HepG2 (cell line): ENCODE data around the gene CDH1. TPM values are rescaled to one million over a fixed set of nuclear protein-coding genes. Genes with fewer than 3 reads are reported as not detected.

Experiments used
- ATF5 ChIP-seq: sonication (generic); formaldehyde crosslinking; IDR thresholded peaks from 2 replicates; pipeline ENCODE4 v1.4.0; 2020; ENCODE audit warnings: mild to moderate bottlenecking, low read depth, missing genetic modification reagents
- BCLAF1 ChIP-seq: fragments of 450-650 bp; IDR thresholded peaks from 2 replicates; pipeline ENCODE4 v1.6.1; 2017; ENCODE audit warnings: mild to moderate bottlenecking
- CREM ChIP-seq, 2 experiments: sonication (generic) in 1 of 2; formaldehyde crosslinking in 1 of 2; IDR thresholded peaks; 2 replicates each; pipeline versions ENCODE4 v1.4.0 to v1.6.1; 2016 to 2020; ENCODE audit warnings: antibody characterized with exemption in 1 of 2, mild to moderate bottlenecking in 1 of 2, missing genetic modification reagents in 1 of 2
- FOXM1 ChIP-seq: sonication (generic); formaldehyde crosslinking; IDR thresholded peaks from 2 replicates; pipeline ENCODE4 v1.5.0; 2020; ENCODE audit warnings: missing genetic modification reagents
- HNRNPUL1 ChIP-seq: fragments of 200-400 bp; formaldehyde crosslinking; IDR thresholded peaks from 2 replicates; pipeline ENCODE4 v1.6.1; 2017; ENCODE audit warnings: low read depth, mild to moderate bottlenecking, low read length, moderate library complexity
- IKZF5 ChIP-seq: IDR thresholded peaks from 2 replicates; pipeline ENCODE4 v1.6.1; 2018; ENCODE audit warnings: missing genetic modification reagents, mild to moderate bottlenecking, missing compliant biosample characterization
- LCORL ChIP-seq, 2 experiments: fragments of 450-650 bp in 1 of 2; sonication (generic) in 1 of 2; formaldehyde crosslinking in 1 of 2; IDR thresholded peaks; 2 replicates each; pipeline versions ENCODE4 v1.5.0 to v1.6.1; 2017 to 2020; ENCODE audit warnings: antibody characterized with exemption in 1 of 2, missing genetic modification reagents in 1 of 2
- MBNL3 ChIP-seq: fragments of 250-450 bp; sonication (Bioruptor Pico); conservative IDR thresholded peaks from 2 replicates; pipeline ENCODE4 v1.8.0; 2022; ENCODE audit warnings: mild to moderate bottlenecking, inconsistent platforms
- PHF20 ChIP-seq: sonication (generic); formaldehyde crosslinking; IDR thresholded peaks from 2 replicates; pipeline ENCODE4 v1.5.0; 2020; ENCODE audit warnings: mild to moderate bottlenecking, missing genetic modification reagents
- REXO4 ChIP-seq: sonication (generic); formaldehyde crosslinking; IDR thresholded peaks from 2 replicates; pipeline ENCODE4 v1.8.0; 2022; ENCODE audit warnings: missing genetic modification reagents, mild to moderate bottlenecking, borderline replicate concordance
- RFXAP ChIP-seq: sonication (generic); formaldehyde crosslinking; IDR thresholded peaks from 2 replicates; pipeline ENCODE4 v1.4.0; 2020; ENCODE audit warnings: missing genetic modification reagents, borderline replicate concordance
- SIN3A ChIP-seq: IDR thresholded peaks from 2 replicates; pipeline ENCODE4 v1.6.1; 2011; ENCODE audit warnings: low read depth, mild to moderate bottlenecking, control low read depth, low read length, borderline replicate concordance
- SP1 ChIP-seq, 2 experiments: fragments of 450-650 bp in 1 of 2; sonication (generic) in 1 of 2; formaldehyde crosslinking in 1 of 2; IDR thresholded peaks; 2 replicates each; pipeline versions ENCODE4 v1.4.0 to v1.6.1; 2016 to 2020; ENCODE audit warnings: missing genetic modification reagents in 1 of 2
- SYNCRIP ChIP-seq: fragments of 200-400 bp; formaldehyde crosslinking; IDR thresholded peaks from 2 replicates; pipeline ENCODE4 v1.6.1; 2018; ENCODE audit warnings: mild to moderate bottlenecking, low read depth, low read length; ENCODE audit not compliant: insufficient read depth
- ZNF121 ChIP-seq: sonication (generic); formaldehyde crosslinking; IDR thresholded peaks from 2 replicates; pipeline ENCODE4 v1.5.0; 2020; ENCODE audit warnings: mild to moderate bottlenecking, missing genetic modification reagents
- ZNF280B ChIP-seq: sonication (generic); formaldehyde crosslinking; IDR thresholded peaks from 2 replicates; pipeline ENCODE4 v1.5.0; 2020; ENCODE audit warnings: missing genetic modification reagents, mild to moderate bottlenecking, borderline replicate concordance
- ZNF343 ChIP-seq: sonication (generic); formaldehyde crosslinking; IDR thresholded peaks from 2 replicates; pipeline ENCODE4 v1.4.0; 2020; ENCODE audit warnings: mild to moderate bottlenecking, missing genetic modification reagents
- ZNF414 ChIP-seq: sonication (generic); formaldehyde crosslinking; IDR thresholded peaks from 2 replicates; pipeline ENCODE4 v1.5.0; 2020; ENCODE audit warnings: missing genetic modification reagents
- ZNF556 ChIP-seq: sonication (generic); formaldehyde crosslinking; IDR thresholded peaks from 2 replicates; pipeline ENCODE4 v1.4.0; 2020; ENCODE audit warnings: mild to moderate bottlenecking, missing genetic modification reagents, borderline replicate concordance
- ZNF775 ChIP-seq: sonication (generic); formaldehyde crosslinking; IDR thresholded peaks from 2 replicates; pipeline ENCODE4 v1.4.0; 2020; ENCODE audit warnings: missing genetic modification reagents, mild to moderate bottlenecking, moderate library complexity, borderline replicate concordance
- ZNF776 ChIP-seq: sonication (generic); formaldehyde crosslinking; IDR thresholded peaks from 2 replicates; pipeline ENCODE4 v1.4.0; 2020; ENCODE audit warnings: mild to moderate bottlenecking, missing genetic modification reagents
- ZSCAN31 ChIP-seq: sonication (generic); formaldehyde crosslinking; IDR thresholded peaks from 2 replicates; pipeline ENCODE4 v1.5.0; 2020; ENCODE audit warnings: low read depth, mild to moderate bottlenecking, missing genetic modification reagents
- polyA plus RNA-seq, 8 experiments: library from polyadenylated mRNA; depleted of rRNA in 3 of 8; stranded (reverse) in 7 of 8; unstranded in 1 of 8; fragments of >200 nt; fragmentation: Illumina TruSeq in 4 of 8; extraction: Trizol in 4 of 8; gene quantifications; 2 replicates each; pipeline versions ENCODE4 v1.2.1 to v1.2.3, GENCODE V29; 2011 to 2016; ENCODE audit warnings: low read depth in 4 of 8, missing spikeins in 1 of 8, mixed read lengths in 1 of 8; ENCODE audit not compliant: insufficient read depth in 1 of 8
- total RNA-seq, 5 experiments: library from RNA; depleted of rRNA; stranded (reverse); fragments of >200 nt; fragmentation: Illumina TruSeq; extraction: Trizol; gene quantifications; 2 replicates each; pipeline ENCODE4 v1.2.3, GENCODE V29; 2016; ENCODE audit warnings: low read depth in 1 of 5

The CDH1 gene
- total and polyA plus RNA-seq, 2 of the 13 experiments (the other 11 are each of a cell fraction or from before 2014, with no cell fraction given), result 0.95 to 9.8 TPM

- TF ChIP-seq SIN3A (no peak), SP1 (IDR thresholded peaks at IDR 0.05) (no peak), SP1 (CRISPR knock-in tag; IDR thresholded peaks at IDR 0.05) (no peak), CREM (IDR thresholded peaks at IDR 0.05) (peak; percentile 37; the same call in 1 of the 2 replicates), CREM (CRISPR knock-in tag; IDR thresholded peaks at IDR 0.05) (no peak), REXO4 (CRISPR knock-in tag) (no peak), ATF5 (CRISPR knock-in tag) (no peak), ZNF556 (CRISPR knock-in tag) (no peak), ZNF776 (CRISPR knock-in tag) (no peak), LCORL (IDR thresholded peaks at IDR 0.05) (no peak), LCORL (CRISPR knock-in tag; IDR thresholded peaks at IDR 0.05) (peak; percentile 86), HNRNPUL1 (no peak), MBNL3 (CRISPR knock-in tag) (no peak), IKZF5 (peak; percentile 96), BCLAF1 (no peak), ZNF775 (CRISPR knock-in tag) (no peak), ZNF343 (CRISPR knock-in tag) (no peak), SYNCRIP (no peak), ZNF414 (0 out of 2 replicates have a peak, but pooled peaks have one; percentile 53), RFXAP (CRISPR knock-in tag) (no peak), ZNF121 (CRISPR knock-in tag) (no peak), ZNF280B (CRISPR knock-in tag) (no peak), PHF20 (no peak), ZSCAN31 (CRISPR knock-in tag) (no peak), FOXM1 (CRISPR knock-in tag) (no peak)
Observed at GRCh38 chr16:68786685-68787418, 49.8 kb downstream of the CDH1 start (continued).
